Gastrocnemius medialis (tissue), 4 donors: Measurements from ENCODE around the gene CEACAM1.

ENCODE experiments used
- POLR2A ChIP-seq, 2 donors: fragments of 450-650 bp; IDR thresholded peaks; one replicate each; pipeline ENCODE4 v1.6.1; 2017; ENCODE audit warnings: antibody characterized with exemption in 2 of 2, mild to moderate bottlenecking in 2 of 2, moderate library complexity in 2 of 2
- TF ChIP-seq, protein P1 (sequence below), 5 experiments: fragments of 450-650 bp in 3 of 5; fragments of 200-600 bp in 2 of 5; sonication (generic) in 2 of 5; IDR thresholded peaks in 4 of 5; conservative IDR thresholded peaks in 1 of 5; 1 replicate in 4 of 5; 2 replicates in 1 of 5; pipeline ENCODE4 v1.5.1; 2016 to 2019; ENCODE audit warnings: antibody characterized with exemption in 5 of 5, mild to moderate bottlenecking in 3 of 5, moderate library complexity in 3 of 5

DNA sequence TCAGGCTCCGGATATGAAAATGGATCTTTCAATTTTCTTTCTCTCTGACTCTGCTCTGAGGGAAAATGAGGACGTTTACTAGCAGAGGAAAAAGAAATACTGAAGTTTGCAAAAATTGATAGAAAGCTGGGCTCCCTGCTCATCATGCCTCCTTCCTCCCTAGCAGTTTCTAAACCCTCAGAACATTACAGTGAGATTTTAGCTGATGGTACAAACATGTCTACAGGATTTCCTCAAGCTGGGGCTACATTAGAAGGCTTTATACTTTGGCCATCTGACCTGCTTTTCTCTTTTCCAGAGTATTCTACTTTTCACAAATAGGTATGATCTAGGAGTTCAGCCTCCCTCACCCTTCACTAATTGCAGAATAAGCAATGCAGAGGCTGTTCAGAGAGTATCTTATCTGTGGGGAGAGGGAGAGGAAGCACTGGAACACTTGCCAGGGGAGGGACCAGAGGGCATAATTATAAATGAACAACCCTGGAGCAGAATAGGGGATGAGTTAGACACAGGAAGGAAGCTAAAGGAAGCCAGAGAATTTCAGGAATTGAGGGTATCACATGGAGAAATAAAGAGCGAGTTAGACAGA is 30.0 kb downstream of the CEACAM1 start:
- TF ChIP-seq, protein P1, sequence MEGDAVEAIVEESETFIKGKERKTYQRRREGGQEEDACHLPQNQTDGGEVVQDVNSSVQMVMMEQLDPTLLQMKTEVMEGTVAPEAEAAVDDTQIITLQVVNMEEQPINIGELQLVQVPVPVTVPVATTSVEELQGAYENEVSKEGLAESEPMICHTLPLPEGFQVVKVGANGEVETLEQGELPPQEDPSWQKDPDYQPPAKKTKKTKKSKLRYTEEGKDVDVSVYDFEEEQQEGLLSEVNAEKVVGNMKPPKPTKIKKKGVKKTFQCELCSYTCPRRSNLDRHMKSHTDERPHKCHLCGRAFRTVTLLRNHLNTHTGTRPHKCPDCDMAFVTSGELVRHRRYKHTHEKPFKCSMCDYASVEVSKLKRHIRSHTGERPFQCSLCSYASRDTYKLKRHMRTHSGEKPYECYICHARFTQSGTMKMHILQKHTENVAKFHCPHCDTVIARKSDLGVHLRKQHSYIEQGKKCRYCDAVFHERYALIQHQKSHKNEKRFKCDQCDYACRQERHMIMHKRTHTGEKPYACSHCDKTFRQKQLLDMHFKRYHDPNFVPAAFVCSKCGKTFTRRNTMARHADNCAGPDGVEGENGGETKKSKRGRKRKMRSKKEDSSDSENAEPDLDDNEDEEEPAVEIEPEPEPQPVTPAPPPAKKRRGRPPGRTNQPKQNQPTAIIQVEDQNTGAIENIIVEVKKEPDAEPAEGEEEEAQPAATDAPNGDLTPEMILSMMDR (IDR thresholded peaks at IDR 0.05 in 4 of 5, conservative IDR thresholded peaks at IDR 0.05 in 1 of 5) = no peak
- TF ChIP-seq POLR2A (IDR thresholded peaks at IDR 0.05) = no peak
